SW480 (cell line): ENCODE measurements around the gene NLK.
"Not testable (repeated sequence)": the region's sequence is repeated elsewhere in the genome, so short reads cannot be mapped to it uniquely, and the experiment has no call there.

Experiments
- DNase-seq: peaks from one replicate; pipeline ENCODE4 v3.0.0-alpha.2; 2016; ENCODE audit warnings: low spot score

NLK gene

DNA sequence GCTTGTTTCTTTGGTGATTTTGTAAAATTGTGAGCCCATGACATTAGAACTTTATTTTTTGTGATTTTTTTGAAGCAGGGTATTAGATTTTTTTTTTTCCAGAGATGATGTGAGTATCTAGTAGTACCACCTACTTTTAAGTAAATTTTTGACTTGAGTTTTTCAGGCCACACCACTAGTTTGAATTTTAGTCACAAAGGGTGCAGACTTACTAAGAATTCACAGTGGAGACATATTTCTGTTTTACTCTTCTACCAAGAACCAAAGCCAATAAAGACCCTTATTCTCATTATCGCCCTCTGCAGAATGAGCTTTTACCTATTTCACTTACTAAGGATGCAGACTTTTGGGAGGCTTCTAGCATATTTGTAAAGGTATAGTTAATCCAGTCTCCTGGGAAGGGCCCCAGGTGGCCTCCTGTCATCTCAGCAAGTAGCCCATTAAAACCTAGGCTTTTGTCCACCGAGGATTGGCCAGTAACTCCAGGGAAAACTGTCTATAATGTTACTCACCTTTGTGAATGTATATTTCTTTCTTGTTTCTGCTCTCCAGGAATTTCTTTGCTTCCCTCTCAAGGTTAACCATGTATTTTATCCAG, 30.6 kb downstream of the NLK start:
- DNase-seq = no peak

- no peak for DNase-seq
These were observed 31.5 kb downstream of the NLK start for GRCh38 chr17:28074010-28074409.

DNA sequence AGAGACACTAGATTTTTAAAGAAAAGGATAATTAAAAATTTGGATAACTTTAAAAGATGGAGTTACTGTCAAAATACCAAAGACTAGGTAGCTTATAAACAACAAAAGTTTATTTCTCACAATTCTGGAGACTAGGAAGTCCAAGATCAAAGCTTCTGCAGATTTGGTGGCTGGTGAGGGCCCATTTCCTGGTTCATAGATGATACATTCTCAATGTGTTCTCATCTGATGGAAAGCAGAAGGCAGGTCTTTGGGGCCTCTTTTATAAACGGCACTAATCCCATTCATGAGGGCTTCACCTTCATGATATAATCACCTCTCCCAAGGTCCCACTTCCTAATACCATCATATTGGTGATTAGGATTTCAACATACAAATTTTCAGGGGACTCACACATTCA, 33.7 kb downstream of the NLK start:
- DNase-seq = no peak

DNA sequence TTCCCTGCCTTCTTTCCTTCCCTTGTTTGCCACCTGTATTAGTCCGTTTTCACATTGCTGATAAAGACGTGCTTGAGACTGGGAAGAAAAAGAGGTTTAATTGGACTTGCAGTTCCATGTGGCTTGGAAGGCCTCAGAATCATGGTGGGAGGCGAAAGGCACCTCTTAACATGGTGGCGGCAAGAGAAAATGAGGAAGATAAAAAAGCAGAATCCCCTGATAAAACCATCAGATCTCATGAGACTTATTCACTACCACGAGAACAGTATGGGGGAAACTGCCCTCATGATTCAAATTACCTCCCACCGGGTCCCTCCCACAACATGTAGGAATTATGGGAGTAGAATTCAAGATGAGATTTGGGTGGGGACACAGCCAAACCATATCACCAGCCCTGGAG, 34.7 kb downstream of the NLK start:
- not testable (repeated sequence) for DNase-seq

GRCh38 chr17:28078341-28079229, 36.1 kb downstream of the NLK start:
- DNase-seq = no peak

GRCh38 chr17:28081467-28081866, 39.0 kb downstream of the NLK start:
- DNase-seq = no peak

GRCh38 chr17:28085766-28086165, 43.3 kb downstream of the NLK start:
- no peak for DNase-seq

DNA sequence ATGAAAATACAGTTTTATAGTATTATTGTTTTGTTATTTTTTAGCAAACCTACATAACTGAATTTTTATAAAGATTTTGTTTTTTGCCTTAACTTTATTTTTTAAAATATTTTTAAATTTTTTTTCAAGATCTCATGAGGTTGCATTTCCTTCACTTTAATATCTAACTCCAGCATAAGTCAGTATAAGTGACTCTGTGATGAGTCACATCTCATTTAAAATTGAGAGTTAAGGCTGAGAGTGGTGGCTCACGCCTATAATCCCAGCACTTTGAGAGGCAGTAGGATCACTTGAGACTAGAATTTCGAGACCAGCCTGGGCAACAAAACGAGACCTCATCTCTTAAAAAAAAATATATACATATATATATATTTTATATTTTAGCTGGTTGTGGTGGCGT, 44.0 kb downstream of the NLK start:
- DNase-seq = no peak

DNA sequence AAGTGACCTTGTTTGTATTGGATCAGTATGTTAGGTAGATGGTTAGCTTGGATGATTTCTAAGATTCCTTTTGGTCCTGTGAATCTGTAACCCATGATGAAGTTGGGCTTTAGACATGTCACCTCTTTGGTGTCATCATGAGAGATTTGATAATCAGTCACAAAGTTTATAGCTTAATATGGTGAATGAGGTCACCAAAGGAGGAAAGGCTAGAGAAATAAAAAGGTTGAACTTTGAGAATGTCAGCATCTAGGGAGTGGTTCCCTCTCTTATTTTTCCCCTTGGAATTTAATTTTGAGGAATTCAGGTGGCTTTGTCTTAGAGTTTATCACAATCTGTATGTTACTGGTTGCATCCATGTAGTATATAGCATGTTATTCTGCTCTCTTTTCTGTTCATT, 45.3 kb downstream of the NLK start:
- DNase-seq = no peak

GRCh38 chr17:28090551-28090950, 48.1 kb downstream of the NLK start:
- no peak for DNase-seq

GRCh38 chr17:28092088-28092487, 49.6 kb downstream of the NLK start:
- no peak for DNase-seq

- DNase-seq = no peak
These were observed 51.7 kb downstream of the NLK start for GRCh38 chr17:28093999-28094716.

DNA sequence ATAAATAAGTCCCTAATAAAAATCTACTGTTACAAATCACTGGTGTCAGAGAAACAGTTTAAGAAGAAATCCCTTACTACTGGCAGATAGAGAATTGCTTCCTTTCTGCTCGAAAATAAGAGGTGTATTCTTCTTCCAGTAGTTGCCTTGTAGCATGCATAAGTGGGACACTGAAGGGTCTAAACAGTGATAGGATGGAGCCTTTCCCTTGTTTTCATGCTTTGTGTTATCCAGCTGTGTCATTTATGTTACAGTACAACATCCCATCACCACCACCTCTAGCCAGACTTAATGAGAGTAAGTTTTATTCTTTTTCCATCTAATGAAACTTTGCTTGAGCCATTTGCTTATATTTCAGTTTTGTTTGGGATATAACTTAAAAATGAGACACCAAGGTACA, 54.3 kb downstream of the NLK start:
- DNase-seq = no peak

DNA sequence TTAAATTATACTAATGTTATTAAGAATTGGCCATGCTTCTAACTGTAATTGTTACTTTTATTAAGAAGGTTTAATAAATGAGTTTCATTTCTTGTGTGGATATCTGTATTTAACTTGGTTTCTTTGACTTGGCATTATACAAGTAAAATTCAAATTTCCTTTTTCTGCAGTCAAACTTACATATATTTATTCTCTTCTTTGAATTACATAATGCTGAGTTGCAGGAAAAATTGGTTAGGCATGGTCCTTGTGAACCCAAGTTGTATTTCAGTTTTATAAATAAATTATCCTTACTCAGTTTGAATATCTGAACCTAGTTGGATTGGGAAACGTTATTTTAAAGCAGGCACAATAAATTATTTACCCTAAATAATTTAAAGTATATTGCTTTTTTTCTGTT, 54.8 kb downstream of the NLK start:
- DNase-seq = no peak

DNA sequence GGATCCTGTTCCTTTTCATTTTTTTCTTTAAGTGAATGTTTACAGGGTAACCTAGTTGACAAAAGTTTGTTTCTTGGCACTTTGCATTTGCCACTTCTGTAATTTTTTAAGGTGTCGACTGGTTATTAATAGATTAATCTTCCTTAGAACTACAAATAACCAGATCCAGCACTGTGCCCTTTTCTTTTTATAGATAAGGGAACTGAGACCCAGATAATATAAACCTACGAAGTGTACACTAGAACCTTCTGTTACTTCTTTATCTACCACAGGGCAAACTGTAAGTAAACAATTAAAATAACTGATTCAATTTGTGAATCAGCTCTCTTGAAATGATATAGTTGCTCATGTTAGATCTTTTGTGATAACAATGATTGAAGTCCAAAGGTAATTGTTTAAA, 55.4 kb downstream of the NLK start:
- no peak for DNase-seq

DNA sequence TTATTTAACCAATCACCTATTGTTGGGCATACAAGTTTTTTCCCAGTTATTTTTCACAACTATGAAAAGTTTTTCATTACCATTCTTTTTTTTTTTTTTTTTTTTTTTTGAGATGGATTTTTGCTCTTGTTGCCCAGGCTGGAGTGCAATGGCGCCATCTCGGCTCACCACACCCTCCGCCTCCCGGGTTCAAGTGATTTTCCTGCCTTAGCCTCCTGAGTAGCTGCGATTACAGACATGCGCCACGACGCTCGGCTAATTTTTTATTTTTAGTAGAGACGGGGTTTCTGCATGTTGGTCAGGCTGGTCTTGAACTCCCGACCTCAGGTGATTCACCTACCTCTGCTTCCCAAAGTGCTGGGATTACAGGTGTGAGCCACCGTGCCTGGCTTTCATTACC, 56.1 kb downstream of the NLK start:
- DNase-seq = not testable (repeated sequence)

DNA sequence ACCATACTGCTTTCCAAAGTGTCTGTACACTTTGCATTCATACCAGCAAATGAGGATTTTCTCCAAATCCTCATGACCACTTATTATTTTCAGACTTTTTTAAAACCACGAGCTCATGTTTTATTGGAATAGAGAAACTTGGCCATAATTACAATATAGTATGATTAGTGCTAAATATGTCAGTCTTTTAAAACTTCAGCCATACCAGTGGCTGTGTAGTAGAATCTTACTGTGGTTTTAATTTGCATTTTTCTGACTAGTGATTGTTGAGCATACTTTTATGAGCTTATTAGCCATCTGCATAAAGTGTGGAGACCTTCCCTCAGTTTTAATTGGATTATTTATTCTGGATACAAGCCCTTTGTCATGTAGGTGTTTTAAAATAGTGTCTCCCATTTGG, 57.8 kb downstream of the NLK start:
- no peak for DNase-seq

GRCh38 chr17:28100936-28101335, 58.5 kb downstream of the NLK start:
- DNase-seq = no peak

GRCh38 chr17:28101919-28102318, 59.4 kb downstream of the NLK start:
- DNase-seq = no peak

DNA sequence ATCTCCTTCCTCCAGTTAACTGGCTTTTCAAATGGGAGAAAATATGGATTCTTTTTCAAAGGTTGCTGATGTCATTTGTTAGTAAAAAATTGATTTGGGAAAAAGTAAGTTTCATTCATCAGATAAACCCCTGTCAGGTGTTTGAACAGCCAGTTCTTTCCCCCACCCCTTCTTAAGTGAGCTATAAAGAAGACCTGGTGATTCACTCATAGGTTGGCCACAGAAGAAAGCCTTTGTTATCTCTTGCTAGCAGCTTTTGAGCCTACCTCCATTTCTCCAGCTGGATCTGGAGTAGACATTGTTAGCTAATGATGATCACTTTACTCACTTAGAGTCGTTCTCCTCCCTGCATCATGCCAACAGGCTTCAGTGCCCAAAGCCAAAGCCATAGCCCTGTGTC, 63.0 kb downstream of the NLK start:
- no peak for DNase-seq

DNA sequence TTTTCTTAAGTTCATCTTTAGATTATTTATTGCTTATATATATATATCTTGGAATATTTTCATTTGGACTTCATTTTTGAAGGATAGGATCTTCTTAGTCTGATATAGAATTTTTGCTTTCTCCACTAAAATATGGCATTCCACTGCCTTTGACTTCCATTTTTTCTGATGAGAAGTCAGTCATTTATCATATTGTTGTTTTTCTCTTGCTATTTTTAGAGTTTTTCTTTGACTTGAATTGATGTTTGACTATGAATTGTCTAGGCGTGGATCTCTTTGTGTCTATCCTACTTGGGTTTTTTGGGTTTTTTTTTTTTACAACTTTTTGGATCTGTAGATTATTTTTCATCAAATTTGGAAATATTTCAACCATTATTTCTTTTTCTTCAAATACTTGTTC, 67.7 kb downstream of the NLK start:
- no peak for DNase-seq

DNA sequence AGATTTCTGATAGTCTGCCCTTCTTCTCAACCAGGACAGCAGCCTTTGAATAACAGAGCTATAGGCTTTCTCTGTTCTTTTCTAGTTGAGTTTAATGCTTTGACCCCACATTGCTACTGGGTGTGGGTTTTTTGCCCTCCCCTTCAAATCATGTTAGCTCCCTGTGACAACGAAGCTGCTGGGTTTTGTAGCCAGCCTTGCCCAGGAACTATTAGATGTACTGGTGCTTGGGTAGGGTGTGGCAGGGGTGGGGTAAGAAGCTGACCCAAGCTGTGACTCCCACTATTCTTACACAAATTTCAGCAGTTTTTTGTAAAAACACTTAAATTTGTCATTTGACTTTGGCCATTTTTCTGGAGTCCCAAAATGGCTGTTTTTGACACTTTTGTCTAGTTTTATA, 69.7 kb downstream of the NLK start:
- no peak for DNase-seq

GRCh38 chr17:28112606-28113005, 70.1 kb downstream of the NLK start:
- DNase-seq = no peak
